ENCODE measurements around the gene RGL2.

RGL2 gene

GRCh38 chr6:33315793-33316602, 17.3 kb upstream of the RGL2 start:
- no peak for DNase-seq (ENCODE audit: low read depth)
- TF ChIP-seq CTCF (conservative IDR thresholded peaks at IDR 0.05; ENCODE audit: low read depth, low read length), result no peak
- H3K4me3 ChIP-seq (ENCODE audit: low read length), result no peak overlapping the region

- H3K4me3 ChIP-seq (ENCODE audit: low read length), result no peak overlapping the region
Measured at GRCh38 chr6:33314943-33315792, 16.4 kb upstream of the RGL2 start.

GRCh38 chr6:33314515-33314942, 15.8 kb upstream of the RGL2 start:
- no peak for DNase-seq (ENCODE audit: low read depth)
- H3K4me3 ChIP-seq (ENCODE audit: low read length), result peak overlapping the region; percentile 91
- no peak for TF ChIP-seq CTCF (conservative IDR thresholded peaks at IDR 0.05; ENCODE audit: low read depth, low read length)

More at GRCh38 chr6:33314943-33315792, 16.4 kb upstream of the RGL2 start:
- TF ChIP-seq CTCF (conservative IDR thresholded peaks at IDR 0.05; ENCODE audit: low read depth, low read length), result no peak
- DNase-seq (ENCODE audit: low read depth), result no peak

GRCh38 chr6:33313709-33314514, 15.2 kb upstream of the RGL2 start, which contains the start of gene TAPBP:
TSS of gene TAPBP (minus strand) at chr6:33314078. CDS start at chr6:33314041, 37 bp downstream.
- no peak for TF ChIP-seq CTCF (conservative IDR thresholded peaks at IDR 0.05; ENCODE audit: low read depth, low read length)
- no peak for DNase-seq (ENCODE audit: low read depth)

GRCh38 chr6:33313105-33313708, 14.5 kb upstream of the RGL2 start:
- TF ChIP-seq CTCF (conservative IDR thresholded peaks at IDR 0.05; ENCODE audit: low read depth, low read length), result no peak
- no peak for DNase-seq (ENCODE audit: low read depth)
- peak overlapping the region; percentile 91 for H3K4me3 ChIP-seq (ENCODE audit: low read length)

More at GRCh38 chr6:33313709-33314514, 15.2 kb upstream of the RGL2 start, which contains the start of gene TAPBP:
- peak within 1 kb of the TSS; percentile 91 for H3K4me3 ChIP-seq (ENCODE audit: low read length)

- TF ChIP-seq CTCF (conservative IDR thresholded peaks at IDR 0.05; ENCODE audit: low read depth, low read length), result peak; percentile 11
- H3K4me3 ChIP-seq (ENCODE audit: low read length), result peak overlapping the region; percentile 91
Measured at GRCh38 chr6:33312361-33313104, 13.8 kb upstream of the RGL2 start.

More at GRCh38 chr6:33312361-33313104, 13.8 kb upstream of the RGL2 start:
- DNase-seq (ENCODE audit: low read depth), result no peak

Data from retinal pigment epithelial cell (primary cell).